ENCODE measurements around the gene ZNF750.

ZNF750 gene

GRCh38 chr17:82867763-82868325 is 28.0 kb upstream of the ZNF750 start:
- no peak for ATAC-seq

DNA sequence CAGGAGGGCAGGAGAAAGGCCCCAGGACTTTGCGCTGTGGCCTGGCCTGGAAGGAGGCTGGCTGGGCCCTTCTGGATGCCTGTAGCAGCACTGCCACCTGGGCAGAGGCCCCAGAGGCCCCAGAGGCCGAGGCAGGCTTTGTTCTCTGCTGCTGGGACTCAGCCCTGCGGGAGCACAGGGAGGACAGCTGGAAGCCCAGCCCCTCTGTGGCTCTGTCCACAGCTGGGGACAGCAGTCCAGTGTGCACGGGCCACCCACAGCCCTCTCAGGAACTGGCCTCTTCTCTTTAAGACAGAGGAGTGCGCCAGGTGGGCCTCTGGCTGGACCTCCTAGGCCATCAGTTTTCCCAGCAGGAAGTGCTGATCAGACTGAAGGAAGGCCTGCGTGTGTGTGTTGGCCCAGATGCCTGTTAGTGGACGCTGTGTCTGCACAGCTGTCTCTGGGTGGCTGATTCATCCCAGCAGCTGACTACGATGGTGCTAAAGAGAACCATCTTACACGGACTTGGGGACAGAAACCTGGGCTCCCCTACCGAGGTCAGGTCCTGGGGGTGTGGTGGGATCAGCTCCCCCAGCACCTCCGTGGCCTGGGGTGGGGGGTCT is 26.9 kb upstream of the ZNF750 start:
- TF ChIP-seq, protein P1, sequence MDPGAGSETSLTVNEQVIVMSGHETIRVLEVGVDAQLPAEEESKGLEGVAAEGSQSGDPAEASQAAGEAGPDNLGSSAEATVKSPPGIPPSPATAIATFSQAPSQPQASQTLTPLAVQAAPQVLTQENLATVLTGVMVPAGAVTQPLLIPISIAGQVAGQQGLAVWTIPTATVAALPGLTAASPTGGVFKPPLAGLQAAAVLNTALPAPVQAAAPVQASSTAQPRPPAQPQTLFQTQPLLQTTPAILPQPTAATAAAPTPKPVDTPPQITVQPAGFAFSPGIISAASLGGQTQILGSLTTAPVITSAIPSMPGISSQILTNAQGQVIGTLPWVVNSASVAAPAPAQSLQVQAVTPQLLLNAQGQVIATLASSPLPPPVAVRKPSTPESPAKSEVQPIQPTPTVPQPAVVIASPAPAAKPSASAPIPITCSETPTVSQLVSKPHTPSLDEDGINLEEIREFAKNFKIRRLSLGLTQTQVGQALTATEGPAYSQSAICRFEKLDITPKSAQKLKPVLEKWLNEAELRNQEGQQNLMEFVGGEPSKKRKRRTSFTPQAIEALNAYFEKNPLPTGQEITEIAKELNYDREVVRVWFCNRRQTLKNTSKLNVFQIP (CRISPR knock-in tag; IDR thresholded peaks at IDR 0.05; ENCODE audit: borderline replicate concordance, low read depth): no peak
- TF ChIP-seq, protein P2, sequence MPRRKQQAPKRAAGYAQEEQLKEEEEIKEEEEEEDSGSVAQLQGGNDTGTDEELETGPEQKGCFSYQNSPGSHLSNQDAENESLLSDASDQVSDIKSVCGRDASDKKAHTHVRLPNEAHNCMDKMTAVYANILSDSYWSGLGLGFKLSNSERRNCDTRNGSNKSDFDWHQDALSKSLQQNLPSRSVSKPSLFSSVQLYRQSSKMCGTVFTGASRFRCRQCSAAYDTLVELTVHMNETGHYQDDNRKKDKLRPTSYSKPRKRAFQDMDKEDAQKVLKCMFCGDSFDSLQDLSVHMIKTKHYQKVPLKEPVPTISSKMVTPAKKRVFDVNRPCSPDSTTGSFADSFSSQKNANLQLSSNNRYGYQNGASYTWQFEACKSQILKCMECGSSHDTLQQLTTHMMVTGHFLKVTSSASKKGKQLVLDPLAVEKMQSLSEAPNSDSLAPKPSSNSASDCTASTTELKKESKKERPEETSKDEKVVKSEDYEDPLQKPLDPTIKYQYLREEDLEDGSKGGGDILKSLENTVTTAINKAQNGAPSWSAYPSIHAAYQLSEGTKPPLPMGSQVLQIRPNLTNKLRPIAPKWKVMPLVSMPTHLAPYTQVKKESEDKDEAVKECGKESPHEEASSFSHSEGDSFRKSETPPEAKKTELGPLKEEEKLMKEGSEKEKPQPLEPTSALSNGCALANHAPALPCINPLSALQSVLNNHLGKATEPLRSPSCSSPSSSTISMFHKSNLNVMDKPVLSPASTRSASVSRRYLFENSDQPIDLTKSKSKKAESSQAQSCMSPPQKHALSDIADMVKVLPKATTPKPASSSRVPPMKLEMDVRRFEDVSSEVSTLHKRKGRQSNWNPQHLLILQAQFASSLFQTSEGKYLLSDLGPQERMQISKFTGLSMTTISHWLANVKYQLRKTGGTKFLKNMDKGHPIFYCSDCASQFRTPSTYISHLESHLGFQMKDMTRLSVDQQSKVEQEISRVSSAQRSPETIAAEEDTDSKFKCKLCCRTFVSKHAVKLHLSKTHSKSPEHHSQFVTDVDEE (CRISPR knock-in tag; IDR thresholded peaks at IDR 0.05): 0 out of 2 replicates have a peak, but pooled peaks have one; percentile 34
- TF ChIP-seq OSR1 (CRISPR knock-in tag; IDR thresholded peaks at IDR 0.05) (no peak), ZNF70 (CRISPR knock-in tag; IDR thresholded peaks at IDR 0.05) (no peak), ZNF565 (CRISPR knock-in tag; conservative IDR thresholded peaks at IDR 0.05; ENCODE audit: low read depth) (no peak), CSDC2 (CRISPR knock-in tag; IDR thresholded peaks at IDR 0.05) (no peak), PATZ1 (CRISPR knock-in tag; IDR thresholded peaks at IDR 0.05; ENCODE audit: borderline replicate concordance) (no peak), ZFP30 (CRISPR knock-in tag; IDR thresholded peaks at IDR 0.05) (no peak), PPARA (CRISPR knock-in tag; IDR thresholded peaks at IDR 0.05; ENCODE audit: borderline replicate concordance) (no peak), ARNTL (CRISPR knock-in tag; IDR thresholded peaks at IDR 0.05; ENCODE audit: borderline replicate concordance, low read depth) (no peak), SNAI2 (CRISPR knock-in tag; IDR thresholded peaks at IDR 0.05) (no peak), ZFP3 (CRISPR knock-in tag; IDR thresholded peaks at IDR 0.05) (no peak), RARB (CRISPR knock-in tag; IDR thresholded peaks at IDR 0.05) (no peak), TOX (CRISPR knock-in tag; IDR thresholded peaks at IDR 0.05; ENCODE audit: borderline replicate concordance) (no peak), TCF4 (CRISPR knock-in tag; IDR thresholded peaks at IDR 0.05; ENCODE audit: borderline replicate concordance) (peak; percentile 46; the same call in 1 of the 2 replicates)
- peak; percentile 62 for ATAC-seq

More at GRCh38 chr17:82867763-82868325, 28.0 kb upstream of the ZNF750 start:
- TF ChIP-seq SNAI2 (CRISPR knock-in tag; IDR thresholded peaks at IDR 0.05) (no peak), PPARA (CRISPR knock-in tag; IDR thresholded peaks at IDR 0.05; ENCODE audit: borderline replicate concordance) (no peak), ARNTL (CRISPR knock-in tag; IDR thresholded peaks at IDR 0.05; ENCODE audit: borderline replicate concordance, low read depth) (no peak), ZFP3 (CRISPR knock-in tag; IDR thresholded peaks at IDR 0.05) (no peak), ZNF70 (CRISPR knock-in tag; IDR thresholded peaks at IDR 0.05) (no peak), TOX (CRISPR knock-in tag; IDR thresholded peaks at IDR 0.05; ENCODE audit: borderline replicate concordance) (no peak), ZNF8 (CRISPR knock-in tag; IDR thresholded peaks at IDR 0.05) (no peak), ZFP30 (CRISPR knock-in tag; IDR thresholded peaks at IDR 0.05) (no peak), ZC3H10 (CRISPR knock-in tag; IDR thresholded peaks at IDR 0.05) (no peak), RARB (CRISPR knock-in tag; IDR thresholded peaks at IDR 0.05) (no peak), ZNF565 (CRISPR knock-in tag; conservative IDR thresholded peaks at IDR 0.05; ENCODE audit: low read depth) (no peak), OSR1 (CRISPR knock-in tag; IDR thresholded peaks at IDR 0.05) (no peak)
- TF ChIP-seq, protein P3, sequence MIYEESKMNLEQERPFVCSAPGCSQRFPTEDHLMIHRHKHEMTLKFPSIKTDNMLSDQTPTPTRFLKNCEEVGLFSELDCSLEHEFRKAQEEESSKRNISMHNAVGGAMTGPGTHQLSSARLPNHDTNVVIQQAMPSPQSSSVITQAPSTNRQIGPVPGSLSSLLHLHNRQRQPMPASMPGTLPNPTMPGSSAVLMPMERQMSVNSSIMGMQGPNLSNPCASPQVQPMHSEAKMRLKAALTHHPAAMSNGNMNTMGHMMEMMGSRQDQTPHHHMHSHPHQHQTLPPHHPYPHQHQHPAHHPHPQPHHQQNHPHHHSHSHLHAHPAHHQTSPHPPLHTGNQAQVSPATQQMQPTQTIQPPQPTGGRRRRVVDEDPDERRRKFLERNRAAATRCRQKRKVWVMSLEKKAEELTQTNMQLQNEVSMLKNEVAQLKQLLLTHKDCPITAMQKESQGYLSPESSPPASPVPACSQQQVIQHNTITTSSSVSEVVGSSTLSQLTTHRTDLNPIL (CRISPR knock-in tag; IDR thresholded peaks at IDR 0.05; ENCODE audit: low read depth): no peak

GRCh38 chr17:82865774-82866395 is 26.1 kb upstream of the ZNF750 start:
- TF ChIP-seq OSR1 (CRISPR knock-in tag; IDR thresholded peaks at IDR 0.05) (no peak), ZC3H10 (CRISPR knock-in tag; IDR thresholded peaks at IDR 0.05) (no peak), RARB (CRISPR knock-in tag; IDR thresholded peaks at IDR 0.05) (no peak), TOX (CRISPR knock-in tag; IDR thresholded peaks at IDR 0.05; ENCODE audit: borderline replicate concordance) (no peak), CSDC2 (CRISPR knock-in tag; IDR thresholded peaks at IDR 0.05) (no peak), GLIS3 (CRISPR knock-in tag; IDR thresholded peaks at IDR 0.05) (no peak), ARNTL (CRISPR knock-in tag; IDR thresholded peaks at IDR 0.05; ENCODE audit: borderline replicate concordance, low read depth) (no peak)
- TF ChIP-seq, protein P1 (CRISPR knock-in tag; IDR thresholded peaks at IDR 0.05; ENCODE audit: borderline replicate concordance, low read depth): no peak
- ATAC-seq: no peak
